Kidney (tissue), 14 donors: Measurements from ENCODE around the gene XAB2. TPM values are rescaled to one million over a fixed set of nuclear protein-coding genes. Genes with fewer than 3 reads are reported as not detected.

Source experiments
- DNase-seq, 5 donors: peaks; one replicate each; pipeline ENCODE4 v3.0.0-alpha.2; 2013 to 2020
- FAIRE-seq: peaks from 2 replicates; lab custom pipeline; 2012; peaks lifted over from hg19 to GRCh38; lab: Jason Lieb, UNC
- H3K27ac ChIP-seq, 2 donors: one replicate each; pipeline ENCODE4 v1.7.0; 2013; ENCODE audit warnings: low read depth in 2 of 2, low read length in 2 of 2, inconsistent platforms in 1 of 2
- H3K27me3 ChIP-seq: one replicate; pipeline ENCODE4 v1.7.1; 2013; ENCODE audit warnings: low read length, inconsistent platforms; ENCODE audit not compliant: control insufficient read depth, insufficient read depth
- H3K36me3 ChIP-seq, 3 donors: one replicate each; pipeline versions ENCODE4 v1.7.0 to v1.7.1; 2013; ENCODE audit warnings: low read length in 3 of 3, control low read depth in 1 of 3, inconsistent platforms in 1 of 3; ENCODE audit not compliant: insufficient read depth in 3 of 3, control insufficient read depth in 2 of 3
- H3K4me1 ChIP-seq, 3 donors: one replicate each; pipeline versions ENCODE4 v1.7.0 to v1.7.1; 2013; ENCODE audit warnings: low read length in 3 of 3, inconsistent platforms in 1 of 3, low read depth in 1 of 3; ENCODE audit not compliant: control insufficient read depth in 2 of 3, insufficient read depth in 2 of 3
- H3K4me3 ChIP-seq, 3 donors: one replicate each; pipeline versions ENCODE4 v1.7.0 to v1.8.1; 2013; ENCODE audit warnings: low read length in 3 of 3, control low read depth in 1 of 3, inconsistent platforms in 1 of 3
- H3K9ac ChIP-seq, 3 donors: one replicate each; pipeline versions ENCODE4 v1.7.0 to v1.7.1; 2013; ENCODE audit warnings: low read length in 3 of 3, control low read depth in 1 of 3, inconsistent platforms in 1 of 3
- H3K9me3 ChIP-seq, 3 donors: one replicate each; pipeline versions ENCODE4 v1.7.0 to v1.7.1; 2013; ENCODE audit warnings: low read length in 3 of 3, control low read depth in 1 of 3, inconsistent platforms in 1 of 3; ENCODE audit not compliant: control insufficient read depth in 2 of 3, insufficient read depth in 1 of 3
- CTCF ChIP-seq: IDR thresholded peaks from 3 replicates; pipeline ENCODE4 v1.5.1; 2012; ENCODE audit warnings: mild to moderate bottlenecking, moderate library complexity, borderline replicate concordance; ENCODE audit not compliant: insufficient read depth; ENCODE audit errors: extremely low read depth
- intact Hi-C: fragments of 100-400 bp; cut with DNase I; formaldehyde crosslinking; loops from one replicate; pipeline ENCODE4 v1.11.1; 2022
- polyA plus RNA-seq: library from polyadenylated mRNA; stranded (reverse); fragments of 350-450 nt; fragmentation: Illumina TruSeq; extraction: RNeasy Lipid Tissue Mini Kit (QIAGEN cat#74804); gene quantifications from one replicate; pipeline ENCODE4 v1.2.3, GENCODE V29; 2014; ENCODE audit warnings: low read depth, low replicate concordance; ENCODE audit not compliant: insufficient read depth
- total RNA-seq: library from RNA; stranded (reverse); fragmentation: NEBNext Ultra II Directional; extraction: Animal tissue kit (Norgen Biotek cat#: 25700); gene quantifications from one replicate; pipeline ENCODE4 v1.2.1, GENCODE V29; 2021
- donor health status: control.
- donor health status: control.
- donor health status: control.
- donor health status: control.
- donor health status: control.
- donor health status: DM: yes; HTN: yes; CAD: no.
- donor health status: Normal renal cell carcinoma (clear cell type).

The XAB2 gene
- total and polyA plus RNA-seq, 2 donors from 2014 or later, result 34.2 to 44.4 TPM

- DNase-seq (no peak), FAIRE-seq (no peak)
- TF ChIP-seq CTCF, result no peak
- Histone ChIP-seq H3K36me3 (no peaks in the 10 kb centered on the region), H3K27me3 (no peaks in the 10 kb centered on the region), H3K4me3 (no peak overlapping the region), H3K27ac (no peak overlapping the region), H3K4me1 (peaks cover 0 to 3% (median 0%) of the 10 kb centered on the region in 3 donors), H3K9me3 (no peaks in the 10 kb centered on the region), H3K9ac (no peak overlapping the region)
- intact Hi-C loops, result no loop called here
Measured at GRCh38 chr19:7648265-7649014, 19.1 kb upstream of the XAB2 start.

DNA sequence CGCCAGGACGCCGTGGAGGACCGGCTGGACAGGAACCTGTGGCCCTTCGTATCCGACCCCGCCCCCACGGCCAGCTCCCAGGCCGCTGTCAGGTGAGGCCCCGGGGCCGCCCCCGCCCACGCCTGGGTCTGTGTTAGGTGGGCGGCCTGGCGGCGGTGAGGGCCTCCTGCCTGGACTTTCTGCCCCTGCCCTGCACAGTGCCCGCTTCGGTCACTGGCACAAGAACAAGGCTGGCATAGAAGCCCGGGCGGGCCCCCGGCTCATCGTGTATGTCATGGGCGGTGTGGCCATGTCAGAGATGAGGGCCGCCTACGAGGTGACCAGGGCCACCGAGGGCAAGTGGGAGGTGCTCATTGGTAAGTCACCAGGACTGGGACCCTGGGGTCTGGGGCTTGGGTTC lies 17.8 kb upstream of the XAB2 start:
- no peaks in the 10 kb centered on the region for H3K27me3 ChIP-seq
- intact Hi-C loops, result no loop called here
- peaks cover 0 to under 1% (median 0%) of the 10 kb centered on the region in 3 donors for H3K4me1 ChIP-seq
- H3K27ac ChIP-seq, result no peak overlapping the region
- no peaks in the 10 kb centered on the region for H3K36me3 ChIP-seq
- no peak overlapping the region for H3K4me3 ChIP-seq
- DNase-seq (no peak), FAIRE-seq (no peak)
- no peaks in the 10 kb centered on the region for H3K9me3 ChIP-seq
- H3K9ac ChIP-seq, result no peak overlapping the region
- no peak for TF ChIP-seq CTCF

DNA sequence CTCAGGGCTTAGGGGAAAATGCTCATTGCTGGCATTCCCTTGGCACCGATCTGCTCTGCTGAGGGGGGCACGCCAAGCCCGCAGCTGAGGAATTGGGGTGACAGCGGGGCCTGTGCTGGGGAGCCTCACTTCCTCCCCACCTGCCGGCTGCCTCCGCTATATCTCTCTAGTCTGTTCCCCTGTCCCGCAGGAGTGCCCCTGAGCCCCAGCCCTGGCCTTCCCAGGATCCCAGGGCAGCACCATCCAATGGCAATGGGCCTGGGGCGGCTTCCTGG lies 17.0 kb upstream of the XAB2 start:
- DNase-seq (no peak), FAIRE-seq (no peak)
- no peak overlapping the region for H3K27ac ChIP-seq
- H3K27me3 ChIP-seq, result no peaks in the 10 kb centered on the region
- no peak for TF ChIP-seq CTCF
- H3K9ac ChIP-seq, result no peak overlapping the region
- no peaks in the 10 kb centered on the region for H3K4me1 ChIP-seq
- no peak overlapping the region for H3K4me3 ChIP-seq
- intact Hi-C loops, result no loop called here
- no peaks in the 10 kb centered on the region for H3K36me3 ChIP-seq
- H3K9me3 ChIP-seq, result no peaks in the 10 kb centered on the region
